IMR-90 (cell line): ENCODE results near the gene NAV2. TPM values are rescaled to one million over a fixed set of nuclear protein-coding genes. Genes with fewer than 3 reads are reported as not detected.

Source experiments
- ATAC-seq: fragments of 200-7000 bp; cut with Tn5 transposase; 2 replicates; pipeline ENCODE4 v1.9.1; 2020; ENCODE audit warnings: low read depth, mild to moderate bottlenecking, moderate library complexity
- BruUV-seq: library from RNA; stranded (reverse); fragments of 400-500 nt; replicated peaks from 2 replicates; lab custom pipeline; 2021; lab: Mats Ljungman, UMichigan
- CTCF ChIA-PET: fragments of 300-600 bp; formaldehyde crosslinking; extraction: SDS; loops from one replicate; lab custom pipeline; 2021; ENCODE audit warnings: antibody characterized with exemption; lab: Yijun Ruan, JAX
- POLR2A ChIA-PET: fragments of 300-600 bp; sonication (Branson Sonifier 250); formaldehyde crosslinking; loops from one replicate; lab custom pipeline; 2022; ENCODE audit warnings: antibody characterized with exemption; ENCODE audit not compliant: unreplicated experiment; lab: Charles Lee
- DNase-seq: peaks from one replicate; pipeline ENCODE4 v3.0.0; 2013
- H2AFZ ChIP-seq: replicated peaks from 2 replicates; pipeline ENCODE3; 2013; ENCODE audit warnings: low read length, mild to moderate bottlenecking; ENCODE audit not compliant: poor library complexity
- H2AK5ac ChIP-seq: 2 replicates; pipeline ENCODE4 v1.6.1; 2013; ENCODE audit warnings: low read depth, low read length, inconsistent platforms
- H2AK9ac ChIP-seq: replicated peaks from 2 replicates; pipeline ENCODE3; 2013; ENCODE audit warnings: mild to moderate bottlenecking, low read depth, low read length, moderate library complexity; ENCODE audit not compliant: poor library complexity
- H2BK120ac ChIP-seq: 2 replicates; pipeline ENCODE4 v1.6.1; 2013; ENCODE audit warnings: low read depth, low read length, inconsistent platforms
- H2BK15ac ChIP-seq: 3 replicates; pipeline ENCODE4 v1.6.1; 2013; ENCODE audit warnings: low read depth, low read length, inconsistent platforms
- H2BK20ac ChIP-seq: 2 replicates; pipeline ENCODE4 v1.6.1; 2013; ENCODE audit warnings: low read depth, mild to moderate bottlenecking, inconsistent platforms, low read length, moderate library complexity
- H2BK5ac ChIP-seq: 2 replicates; pipeline ENCODE4 v1.6.1; 2013; ENCODE audit warnings: mild to moderate bottlenecking, low read depth, low read length, inconsistent platforms; ENCODE audit not compliant: poor library complexity, severe bottlenecking
- H3K14ac ChIP-seq: replicated peaks from 2 replicates; pipeline ENCODE4 v1.6.1; 2013; ENCODE audit warnings: low read depth, low read length, inconsistent platforms
- H3K18ac ChIP-seq: 2 replicates; pipeline ENCODE4 v1.6.1; 2013; ENCODE audit warnings: low read depth, low read length, control low read depth
- H3K23ac ChIP-seq: 2 replicates; pipeline ENCODE4 v1.6.1; 2013; ENCODE audit warnings: low read depth, low read length, inconsistent platforms
- H3K27ac ChIP-seq: 2 replicates; pipeline ENCODE4 v1.5.1; 2013; ENCODE audit warnings: mild to moderate bottlenecking, control low read depth, low read length; ENCODE audit not compliant: insufficient read depth
- H3K27me3 ChIP-seq: 2 replicates; pipeline ENCODE4 v1.6.1; 2013; ENCODE audit warnings: low read length; ENCODE audit not compliant: control insufficient read depth, insufficient read depth
- H3K36me3 ChIP-seq: 2 replicates; pipeline ENCODE4 v1.6.1; 2013; ENCODE audit warnings: low read length, mixed read lengths; ENCODE audit not compliant: control insufficient read depth, insufficient read depth
- H3K4ac ChIP-seq: 2 replicates; pipeline ENCODE4 v1.6.1; 2013; ENCODE audit warnings: low read depth, low read length, inconsistent platforms
- H3K4me1 ChIP-seq: 2 replicates; pipeline ENCODE4 v1.6.1; 2013; ENCODE audit warnings: low read length, mixed read lengths; ENCODE audit not compliant: control insufficient read depth, insufficient read depth
- H3K4me2 ChIP-seq: 2 replicates; pipeline ENCODE4 v1.6.1; 2013; ENCODE audit warnings: low read depth, mild to moderate bottlenecking, control low read depth, low read length, moderate library complexity
- H3K4me3 ChIP-seq: 2 replicates; pipeline ENCODE4 v1.5.1; 2013; ENCODE audit warnings: low read depth, mild to moderate bottlenecking, control low read depth, low read length, moderate library complexity; ENCODE audit not compliant: insufficient read depth
- H3K56ac ChIP-seq: 2 replicates; pipeline ENCODE4 v1.6.1; 2013; ENCODE audit warnings: low read length, inconsistent platforms; ENCODE audit not compliant: insufficient read depth; ENCODE audit errors: extremely low read depth
- H3K79me1 ChIP-seq, 2 experiments: 2 replicates each; pipeline ENCODE4 v1.6.1; 2013; ENCODE audit warnings: low read length in 2 of 2, inconsistent platforms in 1 of 2, low read depth in 1 of 2
- H3K9ac ChIP-seq: 2 replicates; pipeline ENCODE4 v1.6.1; 2013; ENCODE audit warnings: low read depth, low read length, control low read depth
- H3K9me1 ChIP-seq: 2 replicates; pipeline ENCODE4 v1.6.1; 2013; ENCODE audit warnings: low read length, inconsistent platforms; ENCODE audit not compliant: insufficient read depth
- H3K9me3 ChIP-seq: 2 replicates; pipeline ENCODE4 v1.6.1; 2013; ENCODE audit warnings: low read length; ENCODE audit not compliant: control insufficient read depth, insufficient read depth
- H4K20me1 ChIP-seq: 2 replicates; pipeline ENCODE4 v1.6.1; 2013; ENCODE audit warnings: low read length, inconsistent platforms; ENCODE audit not compliant: insufficient read depth
- H4K5ac ChIP-seq: 2 replicates; pipeline ENCODE4 v1.6.1; 2013; ENCODE audit warnings: mild to moderate bottlenecking, low read depth, low read length, control low read depth
- H4K8ac ChIP-seq, 2 experiments: 2 replicates each; pipeline ENCODE4 v1.6.1; 2013; ENCODE audit warnings: low read depth in 2 of 2, low read length in 2 of 2, control low read depth in 1 of 2, inconsistent platforms in 1 of 2
- H4K91ac ChIP-seq: 2 replicates; pipeline ENCODE4 v1.6.1; 2013; ENCODE audit warnings: low read depth, low read length, inconsistent platforms; ENCODE audit not compliant: insufficient read depth
- BHLHE40 ChIP-seq: fragments of 150-350 bp; IDR thresholded peaks from 2 replicates; pipeline ENCODE4 v1.6.1; 2016; ENCODE audit warnings: mild to moderate bottlenecking, low read depth, low read length
- CEBPB ChIP-seq: IDR thresholded peaks from 2 replicates; pipeline ENCODE4 v1.6.1; 2012; ENCODE audit warnings: low read depth, low read length, improper control_type of control experiment
- CHD1 ChIP-seq: IDR thresholded peaks from 2 replicates; pipeline ENCODE4 v1.6.1; 2012; ENCODE audit warnings: low read depth, low read length, improper control_type of control experiment
- FOS ChIP-seq: fragments of 150-350 bp; IDR thresholded peaks from 2 replicates; pipeline ENCODE4 v1.6.1; 2016; ENCODE audit warnings: low read depth, low read length
- MAFK ChIP-seq: IDR thresholded peaks from 2 replicates; pipeline ENCODE4 v1.6.1; 2012; ENCODE audit warnings: low read depth, low read length, improper control_type of control experiment
- MAZ ChIP-seq: IDR thresholded peaks from 2 replicates; pipeline ENCODE4 v1.6.1; 2012; ENCODE audit warnings: low read depth, mild to moderate bottlenecking, low read length, improper control_type of control experiment, moderate library complexity, borderline replicate concordance
- MXI1 ChIP-seq: IDR thresholded peaks from 2 replicates; pipeline ENCODE4 v1.6.1; 2012; ENCODE audit warnings: low read depth, mild to moderate bottlenecking, low read length, moderate library complexity, borderline replicate concordance
- NFE2L2 ChIP-seq: fragments of 150-350 bp; IDR thresholded peaks from 2 replicates; pipeline ENCODE4 v1.6.1; 2016; ENCODE audit warnings: low read depth, mild to moderate bottlenecking, low read length
- POLR2A ChIP-seq: IDR thresholded peaks from 2 replicates; pipeline ENCODE4 v1.6.1; 2012; ENCODE audit warnings: mild to moderate bottlenecking, low read depth, low read length
- RAD21 ChIP-seq: IDR thresholded peaks from 2 replicates; pipeline ENCODE4 v1.6.1; 2012; ENCODE audit warnings: low read length, improper control_type of control experiment
- RCOR1 ChIP-seq: IDR thresholded peaks from 2 replicates; pipeline ENCODE4 v1.6.1; 2012; ENCODE audit warnings: mild to moderate bottlenecking, low read length, improper control_type of control experiment; ENCODE audit not compliant: insufficient replicate concordance
- RFX5 ChIP-seq: IDR thresholded peaks from 2 replicates; pipeline ENCODE4 v1.8.0; 2012; ENCODE audit warnings: low read depth, mild to moderate bottlenecking, low read length, moderate library complexity
- SMC3 ChIP-seq: fragments of 150-350 bp; IDR thresholded peaks from 2 replicates; pipeline ENCODE4 v1.6.1; 2016; ENCODE audit warnings: low read depth, mild to moderate bottlenecking, antibody characterized with exemption, low read length, moderate library complexity
- WGBS, 2 experiments: methylation state at CpG; one replicate each; pipeline versions ENCODE4 v1.1.5 to v1.1.7; 2013; ENCODE audit warnings: missing lambda C conversion rate in 2 of 2; ENCODE audit not compliant: insufficient read length in 1 of 2; ENCODE audit errors: extremely low coverage in 2 of 2; 5-methylcytosine and 5-hydroxymethylcytosine counted together
- dilution Hi-C: fragments of 300-500 bp; cut with HindIII; formaldehyde crosslinking; loops from one replicate; pipeline ENCODE4 v1.14.3; 2018; ENCODE audit warnings: low sequenced_read_pairs; ENCODE audit not compliant: unreplicated experiment
- in situ Hi-C: fragments of 300-500 bp; cut with MboI; formaldehyde crosslinking; loops from 3 replicates; pipeline ENCODE4 v1.14.3; 2019; ENCODE audit warnings: low sequenced_read_pairs, inconsistent platforms, mixed read lengths
- intact Hi-C: fragments of 100-400 bp; cut with micrococcal nuclease; formaldehyde crosslinking; loops from 2 replicates; pipeline ENCODE4 v1.10.0; 2022
- polyA plus RNA-seq, 3 experiments: library from polyadenylated mRNA; depleted of rRNA; stranded (reverse); fragments of >200 nt; gene quantifications; 2 replicates each; pipeline ENCODE4 v1.2.3, GENCODE V29; 2012; ENCODE audit warnings: low replicate concordance in 1 of 3
- total RNA-seq: library from RNA; depleted of rRNA; stranded (reverse); fragments of >200 nt; gene quantifications from 2 replicates; pipeline ENCODE4 v1.2.3, GENCODE V29; 2012
- TF ChIP-seq, protein P1 (sequence below): fragments of 150-350 bp; IDR thresholded peaks from 2 replicates; pipeline ENCODE4 v1.6.1; 2017; ENCODE audit warnings: mild to moderate bottlenecking, antibody characterized with exemption, low read length, low read depth
- TF ChIP-seq, protein P2 (sequence below): conservative IDR thresholded peaks from 2 replicates; pipeline ENCODE4 v1.5.1; 2012; ENCODE audit warnings: mild to moderate bottlenecking, low read depth, low read length, improper control_type of control experiment
- TF ChIP-seq, protein P3 (sequence below): fragments of 150-350 bp; IDR thresholded peaks from 2 replicates; pipeline ENCODE4 v1.6.1; 2016; ENCODE audit warnings: low read depth, mild to moderate bottlenecking, low read length, moderate library complexity, borderline replicate concordance

The NAV2 gene
- total and polyA plus RNA-seq, 2 of the 4 experiments (the other 2 are of a cell fraction), result 4.5 to 12.6 TPM

DNA sequence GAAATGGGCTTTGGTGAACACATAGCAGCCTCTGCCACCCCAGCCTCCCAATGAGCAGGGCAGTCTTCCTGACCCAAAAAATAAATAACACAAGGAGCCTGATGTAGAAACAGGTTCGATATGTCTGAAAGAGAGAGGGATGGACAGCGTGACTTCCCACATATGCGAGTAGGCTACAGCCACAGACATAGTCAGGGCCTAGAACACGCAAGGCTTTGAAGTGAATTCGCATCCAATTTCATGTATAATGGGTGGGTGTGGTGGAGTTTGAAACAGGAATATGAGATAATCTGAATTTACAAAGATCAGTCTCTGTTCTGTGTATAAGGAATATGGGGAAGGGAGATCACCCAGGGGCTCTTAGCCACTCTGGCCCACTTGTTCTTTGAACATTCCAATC, 373.3 kb downstream of the NAV2 start:
- Histone ChIP-seq H3K9me1 (peaks cover 3% of the 10 kb centered on the region; the same call in 1 of the 2 replicates), H3K56ac (no peak overlapping the region), H4K91ac (no peak overlapping the region), H3K4ac (no peak overlapping the region), H3K4me1 (peaks cover 7% of the 10 kb centered on the region), H2AK9ac (no peak overlapping the region), H2BK120ac (no peak overlapping the region), H3K18ac (no peak overlapping the region), H3K4me3 (no peak overlapping the region), H3K9me3 (no peaks in the 10 kb centered on the region), H2AFZ (no peak overlapping the region), H4K20me1 (no peaks in the 10 kb centered on the region), H3K23ac (no peak overlapping the region), H4K8ac (no peak overlapping the region), H3K4me2 (no peak overlapping the region), H3K9ac (no peak overlapping the region), H2BK5ac (no peak overlapping the region), H2AK5ac (no peak overlapping the region), H3K27me3 (no peaks in the 10 kb centered on the region), H4K5ac (no peak overlapping the region), H3K79me1 (no peaks in the 10 kb centered on the region), H3K36me3 (peaks cover 36% of the 10 kb centered on the region), H2BK15ac (no peak overlapping the region), H3K14ac (no peak overlapping the region), H2BK20ac (no peak overlapping the region), H3K27ac (no peak overlapping the region)
- no peak for ATAC-seq
- DNase-seq, result no peak
- ChIA-PET CTCF (no interaction called here), POLR2A (no interaction called here)
- dilution Hi-C loops, result no loop called here
- intact Hi-C loops, result no loop called here
- in situ Hi-C loops, result no loop called here
- no CpG with 5 or more reads among the region's 5 CpGs for WGBS, 2 experiments
- no peak for TF ChIP-seq RAD21
- TF ChIP-seq RFX5, result no peak
- no peak for TF ChIP-seq MXI1
- TF ChIP-seq RCOR1, result no peak
- no peak for TF ChIP-seq FOS
- TF ChIP-seq SMC3, result no peak
- TF ChIP-seq POLR2A, result no peak
- no peak for TF ChIP-seq MAZ
- no peak for TF ChIP-seq CEBPB
- TF ChIP-seq, protein P1, sequence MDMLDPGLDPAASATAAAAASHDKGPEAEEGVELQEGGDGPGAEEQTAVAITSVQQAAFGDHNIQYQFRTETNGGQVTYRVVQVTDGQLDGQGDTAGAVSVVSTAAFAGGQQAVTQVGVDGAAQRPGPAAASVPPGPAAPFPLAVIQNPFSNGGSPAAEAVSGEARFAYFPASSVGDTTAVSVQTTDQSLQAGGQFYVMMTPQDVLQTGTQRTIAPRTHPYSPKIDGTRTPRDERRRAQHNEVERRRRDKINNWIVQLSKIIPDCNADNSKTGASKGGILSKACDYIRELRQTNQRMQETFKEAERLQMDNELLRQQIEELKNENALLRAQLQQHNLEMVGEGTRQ, result no peak
- TF ChIP-seq, protein P2, sequence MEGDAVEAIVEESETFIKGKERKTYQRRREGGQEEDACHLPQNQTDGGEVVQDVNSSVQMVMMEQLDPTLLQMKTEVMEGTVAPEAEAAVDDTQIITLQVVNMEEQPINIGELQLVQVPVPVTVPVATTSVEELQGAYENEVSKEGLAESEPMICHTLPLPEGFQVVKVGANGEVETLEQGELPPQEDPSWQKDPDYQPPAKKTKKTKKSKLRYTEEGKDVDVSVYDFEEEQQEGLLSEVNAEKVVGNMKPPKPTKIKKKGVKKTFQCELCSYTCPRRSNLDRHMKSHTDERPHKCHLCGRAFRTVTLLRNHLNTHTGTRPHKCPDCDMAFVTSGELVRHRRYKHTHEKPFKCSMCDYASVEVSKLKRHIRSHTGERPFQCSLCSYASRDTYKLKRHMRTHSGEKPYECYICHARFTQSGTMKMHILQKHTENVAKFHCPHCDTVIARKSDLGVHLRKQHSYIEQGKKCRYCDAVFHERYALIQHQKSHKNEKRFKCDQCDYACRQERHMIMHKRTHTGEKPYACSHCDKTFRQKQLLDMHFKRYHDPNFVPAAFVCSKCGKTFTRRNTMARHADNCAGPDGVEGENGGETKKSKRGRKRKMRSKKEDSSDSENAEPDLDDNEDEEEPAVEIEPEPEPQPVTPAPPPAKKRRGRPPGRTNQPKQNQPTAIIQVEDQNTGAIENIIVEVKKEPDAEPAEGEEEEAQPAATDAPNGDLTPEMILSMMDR, result no peak
- TF ChIP-seq, protein P3, sequence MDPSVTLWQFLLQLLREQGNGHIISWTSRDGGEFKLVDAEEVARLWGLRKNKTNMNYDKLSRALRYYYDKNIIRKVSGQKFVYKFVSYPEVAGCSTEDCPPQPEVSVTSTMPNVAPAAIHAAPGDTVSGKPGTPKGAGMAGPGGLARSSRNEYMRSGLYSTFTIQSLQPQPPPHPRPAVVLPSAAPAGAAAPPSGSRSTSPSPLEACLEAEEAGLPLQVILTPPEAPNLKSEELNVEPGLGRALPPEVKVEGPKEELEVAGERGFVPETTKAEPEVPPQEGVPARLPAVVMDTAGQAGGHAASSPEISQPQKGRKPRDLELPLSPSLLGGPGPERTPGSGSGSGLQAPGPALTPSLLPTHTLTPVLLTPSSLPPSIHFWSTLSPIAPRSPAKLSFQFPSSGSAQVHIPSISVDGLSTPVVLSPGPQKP, result no peak
- TF ChIP-seq CHD1, result no peak
- no peak for TF ChIP-seq MAFK
- TF ChIP-seq NFE2L2, result no peak
- TF ChIP-seq BHLHE40, result no peak
- BruUV-seq, result no TSS peak
